IPS DF 6.9 (cell line): ENCODE measurements around the gene RFESD.
A peak's percentile ranks its signal among the peaks of the same experiment; 100 is the strongest.

Experiments
- DNase-seq: peaks from one replicate; pipeline ENCODE4 v3.0.0-alpha.2; 2013; ENCODE audit warnings: low read depth, low spot score
- H3K27ac ChIP-seq: one replicate; pipeline ENCODE4 v1.5.1; 2013; ENCODE audit warnings: low read length, control low read depth
- H3K27me3 ChIP-seq: 2 replicates; pipeline ENCODE4 v1.6.1; 2013; ENCODE audit warnings: mild to moderate bottlenecking, low read length; ENCODE audit not compliant: control insufficient read depth, insufficient read depth
- H3K36me3 ChIP-seq: 2 replicates; pipeline ENCODE4 v1.6.1; 2013; ENCODE audit warnings: low read length; ENCODE audit not compliant: control insufficient read depth, insufficient read depth
- H3K4me1 ChIP-seq: 2 replicates; pipeline ENCODE4 v1.6.1; 2013; ENCODE audit warnings: low read length; ENCODE audit not compliant: control insufficient read depth, insufficient read depth
- H3K4me3 ChIP-seq: 2 replicates; pipeline ENCODE4 v1.5.1; 2013; ENCODE audit warnings: mild to moderate bottlenecking, low read length
- H3K9me3 ChIP-seq: 2 replicates; pipeline ENCODE4 v1.6.1; 2013; ENCODE audit warnings: low read length, inconsistent platforms; ENCODE audit not compliant: control insufficient read depth, insufficient read depth
- WGBS: extraction: QIAGEN DNeasy Blood & Tissue Kit; methylation state at CpG from one replicate; pipeline ENCODE4 v1.1.7; 2013; ENCODE audit warnings: mixed read lengths, missing lambda C conversion rate; ENCODE audit not compliant: insufficient read length, insufficient coverage; 5-methylcytosine and 5-hydroxymethylcytosine counted together

The RFESD gene

DNA sequence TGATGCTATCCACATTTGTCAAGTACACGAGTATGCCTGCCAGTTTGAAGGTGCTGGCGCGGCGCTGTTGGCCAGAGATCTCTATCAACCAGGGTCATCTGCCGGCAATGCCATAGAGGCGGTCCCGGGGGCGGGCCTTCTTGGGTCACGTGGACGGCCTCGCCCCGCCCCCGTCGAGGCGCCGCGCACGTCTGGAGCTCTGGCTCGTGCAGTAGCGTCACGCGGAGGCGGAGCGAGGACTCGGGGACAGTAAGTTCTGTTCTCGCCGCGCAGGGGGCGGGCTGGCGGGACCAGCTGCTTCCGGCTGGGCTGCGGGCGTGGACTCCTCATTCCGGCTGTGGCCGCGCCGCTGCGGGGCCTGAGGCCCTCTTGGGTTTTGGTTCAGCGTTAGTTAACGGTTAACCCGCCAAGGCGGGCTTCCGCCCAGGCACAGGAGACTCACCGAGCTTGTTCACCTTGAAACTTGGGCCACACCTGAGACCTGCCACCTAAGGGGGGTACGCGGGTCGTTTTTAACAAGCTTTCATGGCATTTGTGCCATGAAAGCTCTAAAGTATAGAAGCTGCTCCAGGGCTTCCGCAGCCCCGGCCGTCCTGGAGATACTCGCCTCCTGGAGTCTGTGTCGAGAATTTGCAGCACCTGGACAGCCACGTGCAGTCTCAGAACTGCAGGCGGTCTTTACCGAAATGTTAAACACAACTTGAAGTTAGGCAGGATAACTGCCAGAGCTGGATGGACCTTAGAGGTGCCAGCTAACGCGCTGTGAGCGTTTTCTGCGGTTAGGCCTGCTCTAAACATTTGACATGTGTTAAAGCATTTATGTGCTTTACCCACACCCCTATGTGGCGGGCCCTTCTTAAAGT, at the start of gene RFESD:
Gene RFESD (plus strand): TSS at position 209 of the 863 bp plus-strand sequence. CDS start 5,495 bp downstream, outside the sequence.
- Histone ChIP-seq H3K4me1 (no peaks in the 10 kb centered on the region), H3K36me3 (no peaks in the 10 kb centered on the region), H3K27me3 (no peaks in the 10 kb centered on the region), H3K4me3 (peak within 1 kb of the TSS; percentile 35; the same call in 1 of the 2 replicates), H3K27ac (no peak within 1 kb of the TSS), H3K9me3 (no peaks in the 10 kb centered on the region)
- peak; percentile 84 for DNase-seq
- no CpG with 5 or more reads among the region's 60 CpGs for WGBS

DNA sequence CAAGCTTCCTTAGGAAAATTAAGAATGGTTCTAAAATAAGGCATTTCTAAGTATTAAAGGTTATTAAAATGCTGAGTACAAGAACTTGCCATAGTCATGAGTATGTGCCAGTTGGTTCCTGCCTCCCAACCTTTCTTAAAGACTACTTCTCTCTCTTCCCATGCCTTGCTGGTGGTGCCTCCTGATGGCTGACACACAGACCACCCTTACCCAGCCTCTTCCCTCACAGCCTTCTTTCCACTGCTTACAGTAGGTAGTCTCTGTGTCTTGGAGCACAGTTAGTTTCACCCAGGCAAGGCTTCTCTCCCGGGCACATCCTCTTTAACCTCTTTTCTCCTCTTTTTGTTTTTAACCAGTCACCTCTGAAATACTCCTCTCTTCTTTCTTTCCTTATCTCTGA, 47.3 kb upstream of the RFESD start:
- no peaks in the 10 kb centered on the region for H3K27me3 ChIP-seq
- no CpG with 5 or more reads among the region's 1 CpG for WGBS

DNA sequence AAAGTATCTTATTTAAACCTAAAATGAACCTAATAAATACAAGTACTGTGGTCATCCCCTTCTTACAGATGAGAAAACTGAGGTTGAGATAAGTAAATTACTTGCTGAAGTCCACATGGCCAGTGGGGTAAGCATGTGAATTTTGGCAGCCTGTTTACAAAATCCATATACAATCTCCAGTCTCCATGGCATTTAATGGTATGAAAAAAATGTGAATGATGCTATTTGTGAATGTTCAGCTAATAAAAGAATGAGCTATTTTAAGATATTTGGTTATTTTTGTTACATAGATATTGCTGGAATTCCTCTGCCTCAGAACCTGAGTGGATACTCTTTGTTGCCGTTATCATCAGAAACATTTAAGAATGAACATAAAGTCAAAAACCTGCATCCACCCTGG, 46.0 kb upstream of the RFESD start:
- H3K36me3 ChIP-seq = no peaks in the 10 kb centered on the region
- H3K27ac ChIP-seq = no peak overlapping the region
- no peaks in the 10 kb centered on the region for H3K4me1 ChIP-seq
- no peaks in the 10 kb centered on the region for H3K27me3 ChIP-seq
- no peak overlapping the region for H3K4me3 ChIP-seq
- DNase-seq = no peak
- H3K9me3 ChIP-seq = no peaks in the 10 kb centered on the region
- no CpG with 5 or more reads among the region's 1 CpG for WGBS

More for the DNA sequence above, 47.3 kb upstream of the RFESD start:
- Histone ChIP-seq H3K36me3 (no peaks in the 10 kb centered on the region), H3K4me3 (no peak overlapping the region), H3K27ac (no peak overlapping the region), H3K4me1 (no peaks in the 10 kb centered on the region), H3K9me3 (no peaks in the 10 kb centered on the region)
- DNase-seq = no peak

DNA sequence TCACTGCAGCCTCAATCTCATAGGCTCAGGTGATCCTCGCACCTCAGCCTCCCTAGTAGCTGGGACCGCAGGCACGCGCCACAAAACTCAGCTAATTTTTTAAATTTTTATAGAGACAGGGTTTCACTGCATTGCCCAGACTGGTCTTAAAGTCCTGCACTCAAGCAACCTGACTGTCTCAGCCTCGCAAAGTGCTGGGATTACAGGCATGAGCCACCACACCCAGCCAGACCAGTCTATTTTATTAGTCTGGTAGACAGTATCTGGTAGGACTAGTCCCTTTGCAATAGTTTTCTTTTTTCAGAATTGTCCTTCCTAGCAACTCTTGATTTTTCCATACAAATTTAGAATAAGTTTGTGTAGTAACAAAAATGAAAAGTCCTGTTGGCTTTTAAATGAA, 40.8 kb upstream of the RFESD start:
- DNase-seq = no peak
- H3K9me3 ChIP-seq = no peaks in the 10 kb centered on the region
- no peaks in the 10 kb centered on the region for H3K27me3 ChIP-seq
- no peaks in the 10 kb centered on the region for H3K36me3 ChIP-seq
- WGBS = no CpG with 5 or more reads among the region's 5 CpGs
- no peak overlapping the region for H3K4me3 ChIP-seq
- H3K4me1 ChIP-seq = no peaks in the 10 kb centered on the region
- H3K27ac ChIP-seq = no peak overlapping the region

DNA sequence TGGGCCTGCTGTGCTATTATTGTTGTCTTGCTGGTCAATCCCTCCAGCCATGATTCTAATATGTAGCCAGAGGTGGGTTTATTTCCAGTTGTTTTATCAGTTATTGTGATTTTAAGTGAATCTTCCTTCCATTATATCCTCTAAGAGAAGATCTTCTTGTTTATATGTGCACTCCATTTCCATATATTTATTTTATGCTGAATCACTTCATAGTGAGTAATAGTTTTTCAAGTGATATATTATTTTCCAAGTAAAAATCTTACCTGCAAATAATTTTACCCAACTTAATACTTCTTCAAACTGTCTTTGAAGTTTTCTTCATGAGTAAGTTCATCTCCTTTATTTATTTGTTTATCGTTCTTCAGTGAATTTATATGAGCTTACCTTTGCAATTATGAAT, 40.2 kb upstream of the RFESD start:
- no peak overlapping the region for H3K4me3 ChIP-seq

DNA sequence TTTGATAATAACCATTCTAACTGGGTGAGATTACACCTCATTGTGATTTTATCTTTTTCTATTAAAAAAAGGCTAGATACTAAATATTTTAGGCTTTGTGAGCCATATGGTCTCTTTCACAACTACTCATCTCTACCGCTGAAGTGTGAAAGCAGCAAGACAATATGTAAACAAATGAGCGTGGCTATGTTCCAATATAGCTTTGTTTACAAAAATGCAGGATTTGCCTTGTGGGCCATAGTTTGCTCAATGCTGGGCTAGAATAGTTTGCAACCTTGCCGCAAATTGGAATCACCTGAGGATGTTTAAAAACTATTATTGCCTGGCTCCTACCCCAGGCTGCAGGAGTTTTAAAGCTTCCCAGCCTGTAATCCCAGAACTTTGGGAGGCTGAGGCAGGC, 36.9 kb upstream of the RFESD start:
- no CpG with 5 or more reads among the region's 3 CpGs for WGBS
- Histone ChIP-seq H3K9me3 (no peaks in the 10 kb centered on the region), H3K4me1 (no peaks in the 10 kb centered on the region), H3K36me3 (no peaks in the 10 kb centered on the region), H3K27me3 (no peaks in the 10 kb centered on the region), H3K4me3 (no peak overlapping the region), H3K27ac (no peak overlapping the region)
- no peak for DNase-seq

More for the DNA sequence above, 40.2 kb upstream of the RFESD start:
- Histone ChIP-seq H3K27ac (no peak overlapping the region), H3K4me1 (no peaks in the 10 kb centered on the region), H3K36me3 (no peaks in the 10 kb centered on the region), H3K9me3 (no peaks in the 10 kb centered on the region), H3K27me3 (no peaks in the 10 kb centered on the region)
- DNase-seq = no peak
- WGBS = no CpG with 5 or more reads among the region's 1 CpG

DNA sequence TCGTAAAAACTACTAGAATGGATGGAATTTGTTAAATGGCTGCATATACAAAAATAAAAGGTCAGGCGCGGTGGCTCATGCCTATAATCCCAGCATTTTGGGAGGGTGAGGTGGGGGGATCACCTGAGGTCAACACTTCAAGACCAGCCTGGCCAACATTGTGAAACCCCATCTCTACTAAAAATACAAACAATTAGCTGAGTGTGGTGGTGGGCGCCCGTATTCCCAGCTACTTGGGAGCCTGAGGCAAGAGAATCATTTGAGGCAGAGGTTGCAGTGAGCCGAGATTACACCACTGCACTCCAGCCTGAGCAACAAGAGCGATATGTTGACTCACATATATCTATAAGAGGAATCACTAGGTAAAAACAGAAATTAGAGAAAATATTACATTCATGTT, 36.0 kb upstream of the RFESD start:
- H3K27ac ChIP-seq = no peak overlapping the region
- no peaks in the 10 kb centered on the region for H3K27me3 ChIP-seq
- DNase-seq = no peak
- no peak overlapping the region for H3K4me3 ChIP-seq
- no CpG with 5 or more reads among the region's 7 CpGs for WGBS
- H3K4me1 ChIP-seq = no peaks in the 10 kb centered on the region
- no peaks in the 10 kb centered on the region for H3K36me3 ChIP-seq
- no peaks in the 10 kb centered on the region for H3K9me3 ChIP-seq

DNA sequence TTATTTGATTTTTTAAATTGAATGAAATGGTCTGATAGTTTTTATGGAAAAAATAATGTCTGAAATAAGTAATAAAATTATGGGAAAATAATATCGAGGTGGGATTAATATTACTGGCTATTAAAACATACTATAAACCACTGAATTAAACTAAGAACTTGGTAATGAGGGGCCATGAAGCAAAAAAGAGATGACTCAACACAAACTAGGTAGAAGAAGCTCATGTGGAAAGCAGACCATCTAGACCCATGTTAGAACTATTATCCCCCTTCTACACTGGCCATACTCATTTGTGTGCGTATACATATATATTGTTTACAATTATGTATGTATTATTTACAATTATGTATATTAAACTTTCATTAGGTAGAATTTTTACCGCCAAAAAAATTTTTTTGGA, 35.2 kb upstream of the RFESD start:
- no peak overlapping the region for H3K27ac ChIP-seq
- H3K36me3 ChIP-seq = no peaks in the 10 kb centered on the region
- no peaks in the 10 kb centered on the region for H3K9me3 ChIP-seq
- no peaks in the 10 kb centered on the region for H3K4me1 ChIP-seq
- no peaks in the 10 kb centered on the region for H3K27me3 ChIP-seq
- no peak overlapping the region for H3K4me3 ChIP-seq
- 100% methylated on average over 1 of the region's 3 CpGs for WGBS
- no peak for DNase-seq

DNA sequence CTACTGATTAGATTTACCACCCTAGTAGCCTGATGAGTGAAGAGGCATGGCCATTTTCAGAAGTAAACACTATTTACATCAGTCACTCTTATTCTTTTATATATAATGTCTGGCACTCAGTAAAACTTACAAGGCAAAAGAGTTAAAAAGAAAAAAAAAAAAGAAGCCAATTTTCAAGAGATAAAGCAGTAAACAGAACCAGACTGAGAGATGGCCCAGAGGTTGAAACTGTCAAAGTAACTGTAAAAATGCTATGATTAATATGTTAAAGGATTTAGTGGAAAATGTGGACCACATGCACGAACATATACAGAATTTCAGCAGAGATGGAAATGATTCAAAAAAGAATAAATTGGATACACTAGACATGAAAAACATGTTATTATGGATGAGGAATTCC, 33.1 kb upstream of the RFESD start:
- no peak overlapping the region for H3K27ac ChIP-seq
- H3K4me3 ChIP-seq = no peak overlapping the region
- no peaks in the 10 kb centered on the region for H3K4me1 ChIP-seq
- H3K36me3 ChIP-seq = no peaks in the 10 kb centered on the region
- H3K9me3 ChIP-seq = no peaks in the 10 kb centered on the region
- no CpG with 5 or more reads among the region's 1 CpG for WGBS
- peaks cover 1% of the 10 kb centered on the region; the same call in 1 of the 2 replicates for H3K27me3 ChIP-seq
- DNase-seq = no peak

DNA sequence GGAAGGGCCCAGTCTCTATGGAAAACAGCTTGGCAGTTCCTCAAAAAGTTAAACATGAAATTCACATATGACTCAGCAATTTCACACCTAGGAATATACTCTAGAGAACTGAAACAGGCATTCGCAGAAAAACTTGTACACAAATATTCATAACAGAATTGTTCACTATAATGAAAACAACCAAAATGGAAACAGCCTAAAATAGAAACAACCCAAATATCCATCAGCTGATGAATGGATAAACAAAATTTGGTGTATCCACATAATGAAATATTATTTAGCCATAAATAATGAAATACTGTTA, 31.5 kb upstream of the RFESD start:
- no peak overlapping the region for H3K4me3 ChIP-seq
- no peaks in the 10 kb centered on the region for H3K36me3 ChIP-seq
- H3K27me3 ChIP-seq = peaks cover 17% of the 10 kb centered on the region
- no peaks in the 10 kb centered on the region for H3K4me1 ChIP-seq
- WGBS = no CpG with 5 or more reads among the region's 1 CpG
- no peak for DNase-seq
- H3K9me3 ChIP-seq = no peaks in the 10 kb centered on the region
- no peak overlapping the region for H3K27ac ChIP-seq

DNA sequence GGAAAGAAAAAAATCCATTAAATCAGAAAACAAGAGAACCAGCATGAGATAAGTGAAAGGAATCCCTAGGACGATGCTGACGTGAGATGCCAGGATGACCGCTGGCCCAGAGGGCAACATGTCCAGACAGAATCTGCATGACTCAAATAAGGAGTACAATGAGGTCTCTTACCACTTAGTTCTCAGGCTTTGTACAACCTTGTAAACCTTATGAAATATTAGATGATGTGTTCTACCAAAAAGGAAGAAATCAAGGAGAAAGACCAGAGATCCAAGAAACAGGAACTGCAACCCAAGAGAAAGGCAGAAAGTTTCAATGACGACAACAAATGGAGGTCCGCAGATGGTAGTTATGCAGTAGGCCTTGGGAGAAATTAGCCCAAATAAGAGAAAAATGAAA, 29.5 kb upstream of the RFESD start:
- Histone ChIP-seq H3K27me3 (peaks cover 21% of the 10 kb centered on the region), H3K9me3 (no peaks in the 10 kb centered on the region), H3K27ac (no peak overlapping the region), H3K4me3 (no peak overlapping the region), H3K4me1 (no peaks in the 10 kb centered on the region), H3K36me3 (no peaks in the 10 kb centered on the region)
- no CpG with 5 or more reads among the region's 5 CpGs for WGBS
- DNase-seq = no peak
